ENCODE results near the gene NSF. TPM values are rescaled to one million over a fixed set of nuclear protein-coding genes. Genes with fewer than 3 reads are reported as not detected.
"Not testable (repeated sequence)": the region's sequence is repeated elsewhere in the genome, so short reads cannot be mapped to it uniquely, and the experiment has no call there.

The NSF gene
- total RNA-seq, 1 donor from 2014 or later: 13.3 TPM

- no peak overlapping the region for H3K4me3 ChIP-seq (ENCODE audit: low read depth, low read length)
- no peak for DNase-seq (ENCODE audit: low read depth)
Observed at GRCh38 chr17:46745376-46745775, 154.9 kb downstream of the NSF start.

GRCh38 chr17:46751425-46751824 is 161.0 kb downstream of the NSF start:
- no peak for TF ChIP-seq CTCF (conservative IDR thresholded peaks at IDR 0.05; ENCODE audit: low read depth, low read length)
- no peak overlapping the region for H3K4me3 ChIP-seq (ENCODE audit: low read depth, low read length)
- no peak for DNase-seq (ENCODE audit: low read depth)

More at GRCh38 chr17:46745376-46745775, 154.9 kb downstream of the NSF start:
- TF ChIP-seq CTCF (conservative IDR thresholded peaks at IDR 0.05; ENCODE audit: low read depth, low read length): no peak

GRCh38 chr17:46753776-46754175 is 163.3 kb downstream of the NSF start:
- DNase-seq (ENCODE audit: low read depth): no peak
- no peak overlapping the region for H3K4me3 ChIP-seq (ENCODE audit: low read depth, low read length)
- TF ChIP-seq CTCF (conservative IDR thresholded peaks at IDR 0.05; ENCODE audit: low read depth, low read length): no peak

GRCh38 chr17:46756081-46756735 is 165.7 kb downstream of the NSF start:
- DNase-seq (ENCODE audit: low read depth): no peak
- H3K4me3 ChIP-seq (ENCODE audit: low read depth, low read length): no peak overlapping the region
- TF ChIP-seq CTCF (conservative IDR thresholded peaks at IDR 0.05; ENCODE audit: low read depth, low read length): no peak

- DNase-seq (ENCODE audit: low read depth): no peak
- H3K4me3 ChIP-seq (ENCODE audit: low read depth, low read length): no peak overlapping the region
- TF ChIP-seq CTCF (conservative IDR thresholded peaks at IDR 0.05; ENCODE audit: low read depth, low read length): no peak
Observed at GRCh38 chr17:46756861-46757260, 166.4 kb downstream of the NSF start.

GRCh38 chr17:46757588-46757987 is 167.1 kb downstream of the NSF start:
- not testable (repeated sequence) for DNase-seq (ENCODE audit: low read depth); H3K4me3 ChIP-seq (ENCODE audit: low read depth, low read length)

GRCh38 chr17:46758614-46759013 is 168.1 kb downstream of the NSF start:
- no peak for TF ChIP-seq CTCF (conservative IDR thresholded peaks at IDR 0.05; ENCODE audit: low read depth, low read length)
- no peak for DNase-seq (ENCODE audit: low read depth)
- H3K4me3 ChIP-seq (ENCODE audit: low read depth, low read length): no peak overlapping the region

Data from epithelial cell of proximal tubule (primary cell).